Loucy (cell line): ENCODE measurements around the gene MAPK8.

Source experiments
- H2AFZ ChIP-seq: fragments of 200-600 bp; sonication (generic); 2 replicates; pipeline ENCODE4 v1.6.0; 2016; ENCODE audit warnings: antibody characterized with exemption, mild to moderate bottlenecking, low read length, moderate library complexity
- H3F3A ChIP-seq: fragments of 200-600 bp; 2 replicates; pipeline ENCODE4 v1.6.0; 2016; ENCODE audit warnings: antibody characterized with exemption, low read depth, mild to moderate bottlenecking
- H3K27me3 ChIP-seq: fragments of 200-600 bp; sonication (generic); 2 replicates; pipeline ENCODE4 v1.6.1; 2014; ENCODE audit warnings: low read length, mild to moderate bottlenecking; ENCODE audit not compliant: insufficient read depth, poor library complexity, severe bottlenecking
- H3K36me3 ChIP-seq: fragments of 200-600 bp; sonication (generic); 2 replicates; pipeline ENCODE4 v1.6.1; 2016; ENCODE audit warnings: low read length; ENCODE audit not compliant: insufficient read depth
- H3K4me1 ChIP-seq: fragments of 200-600 bp; sonication (generic); 2 replicates; pipeline ENCODE4 v1.5.1; 2014; ENCODE audit warnings: low read length, mild to moderate bottlenecking; ENCODE audit not compliant: insufficient read depth, poor library complexity, severe bottlenecking
- H3K4me2 ChIP-seq: fragments of 200-600 bp; sonication (generic); 2 replicates; pipeline ENCODE4 v1.6.0; 2014; ENCODE audit warnings: antibody characterized with exemption, low read length, low read depth, mild to moderate bottlenecking; ENCODE audit not compliant: poor library complexity, severe bottlenecking
- H3K4me3 ChIP-seq: fragments of 200-600 bp; sonication (generic); 2 replicates; pipeline ENCODE4 v1.5.1; 2014; ENCODE audit warnings: low read length, mild to moderate bottlenecking, mixed read lengths; ENCODE audit not compliant: poor library complexity, severe bottlenecking
- H3K79me2 ChIP-seq: fragments of 200-600 bp; sonication (generic); 2 replicates; pipeline ENCODE4 v1.6.1; 2014; ENCODE audit warnings: low read length; ENCODE audit not compliant: insufficient read depth
- H3K9ac ChIP-seq: fragments of 200-600 bp; sonication (generic); 2 replicates; pipeline ENCODE4 v1.6.0; 2014; ENCODE audit warnings: mild to moderate bottlenecking, low read depth, low read length, moderate library complexity; ENCODE audit not compliant: poor library complexity, severe bottlenecking
- H3K9me2 ChIP-seq: fragments of 200-600 bp; sonication (generic); replicated peaks from 2 replicates; pipeline ENCODE4 v1.6.1; 2016; ENCODE audit warnings: low read depth, low read length, mixed read lengths
- H3K9me3 ChIP-seq: fragments of 200-600 bp; sonication (generic); 2 replicates; pipeline ENCODE4 v1.6.1; 2014; ENCODE audit warnings: mild to moderate bottlenecking, antibody characterized with exemption, low read length, low read depth; ENCODE audit not compliant: insufficient read depth
- H4K20me1 ChIP-seq: fragments of 200-600 bp; sonication (generic); 2 replicates; pipeline ENCODE4 v1.6.0; 2014; ENCODE audit warnings: antibody characterized with exemption, low read length, mild to moderate bottlenecking; ENCODE audit not compliant: insufficient read depth, poor library complexity, severe bottlenecking
- CTCF ChIP-seq: fragments of 200-600 bp; sonication (generic); conservative IDR thresholded peaks from 2 replicates; pipeline ENCODE4 v1.5.1; 2014; ENCODE audit warnings: mild to moderate bottlenecking, antibody characterized with exemption, low read length
- EZH2phosphoT487 ChIP-seq: fragments of 200-600 bp; IDR thresholded peaks from 2 replicates; pipeline ENCODE4 v1.6.1; 2018; ENCODE audit warnings: antibody characterized with exemption, mild to moderate bottlenecking, moderate library complexity, borderline replicate concordance

The MAPK8 gene

DNA sequence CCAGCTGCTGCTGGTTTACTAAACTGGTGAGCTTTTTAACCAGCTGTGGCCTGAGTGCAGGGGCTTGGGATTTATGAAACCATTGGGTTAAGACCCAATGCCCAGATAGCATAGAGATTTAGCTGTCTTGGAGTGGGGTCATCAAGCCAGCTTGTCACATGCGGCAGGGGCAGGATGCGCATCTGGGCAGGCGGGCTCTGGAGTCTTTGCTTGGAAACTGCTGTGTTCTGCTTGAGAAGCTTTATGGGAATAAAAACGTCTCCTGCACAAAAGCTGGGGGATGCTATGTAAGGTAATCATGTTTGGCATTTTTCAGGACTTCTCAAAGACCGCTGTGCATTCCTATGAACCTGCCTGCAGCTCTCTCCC, 136.3 kb downstream of the MAPK8 start:
- H3K36me3 ChIP-seq: no peaks in the 10 kb centered on the region

GRCh38 chr10:48444266-48444665, 137.8 kb downstream of the MAPK8 start:
- Histone ChIP-seq H3F3A (no peaks in the 10 kb centered on the region), H2AFZ (no peak overlapping the region), H3K9ac (no peak overlapping the region), H3K9me2 (no peaks in the 10 kb centered on the region), H3K36me3 (no peaks in the 10 kb centered on the region), H3K4me2 (no peak overlapping the region), H4K20me1 (no peaks in the 10 kb centered on the region), H3K79me2 (no peaks in the 10 kb centered on the region), H3K9me3 (no peaks in the 10 kb centered on the region), H3K27me3 (no peaks in the 10 kb centered on the region), H3K4me1 (peaks cover 9% of the 10 kb centered on the region), H3K4me3 (no peak overlapping the region)
- TF ChIP-seq EZH2phosphoT487: no peak
- TF ChIP-seq CTCF: peak; percentile 60

More for the DNA sequence above, 136.3 kb downstream of the MAPK8 start:
- TF ChIP-seq EZH2phosphoT487 (no peak), CTCF (no peak)
- no peaks in the 10 kb centered on the region for H3F3A ChIP-seq
- no peaks in the 10 kb centered on the region for H3K27me3 ChIP-seq
- no peak overlapping the region for H3K9ac ChIP-seq
- no peak overlapping the region for H3K4me3 ChIP-seq
- no peaks in the 10 kb centered on the region for H3K9me3 ChIP-seq
- no peak overlapping the region for H3K4me2 ChIP-seq
- H3K4me1 ChIP-seq: peaks cover 9% of the 10 kb centered on the region
- no peaks in the 10 kb centered on the region for H4K20me1 ChIP-seq
- H3K9me2 ChIP-seq: no peaks in the 10 kb centered on the region
- H3K79me2 ChIP-seq: no peaks in the 10 kb centered on the region
- no peak overlapping the region for H2AFZ ChIP-seq

GRCh38 chr10:48444861-48445841, 138.7 kb downstream of the MAPK8 start:
- no peaks in the 10 kb centered on the region for H4K20me1 ChIP-seq
- no peak overlapping the region for H3K4me2 ChIP-seq
- no peaks in the 10 kb centered on the region for H3K36me3 ChIP-seq
- no peak overlapping the region for H2AFZ ChIP-seq
- no peaks in the 10 kb centered on the region for H3K9me3 ChIP-seq
- H3K4me1 ChIP-seq: peaks cover 9% of the 10 kb centered on the region
- no peak overlapping the region for H3K9ac ChIP-seq
- H3K4me3 ChIP-seq: no peak overlapping the region
- no peak for TF ChIP-seq CTCF
- no peak for TF ChIP-seq EZH2phosphoT487
- H3K27me3 ChIP-seq: no peaks in the 10 kb centered on the region
- H3K9me2 ChIP-seq: no peaks in the 10 kb centered on the region
- H3F3A ChIP-seq: no peaks in the 10 kb centered on the region
- no peaks in the 10 kb centered on the region for H3K79me2 ChIP-seq
